ENCODE results near the gene ZNF277.

- TF ChIP-seq, protein P1, sequence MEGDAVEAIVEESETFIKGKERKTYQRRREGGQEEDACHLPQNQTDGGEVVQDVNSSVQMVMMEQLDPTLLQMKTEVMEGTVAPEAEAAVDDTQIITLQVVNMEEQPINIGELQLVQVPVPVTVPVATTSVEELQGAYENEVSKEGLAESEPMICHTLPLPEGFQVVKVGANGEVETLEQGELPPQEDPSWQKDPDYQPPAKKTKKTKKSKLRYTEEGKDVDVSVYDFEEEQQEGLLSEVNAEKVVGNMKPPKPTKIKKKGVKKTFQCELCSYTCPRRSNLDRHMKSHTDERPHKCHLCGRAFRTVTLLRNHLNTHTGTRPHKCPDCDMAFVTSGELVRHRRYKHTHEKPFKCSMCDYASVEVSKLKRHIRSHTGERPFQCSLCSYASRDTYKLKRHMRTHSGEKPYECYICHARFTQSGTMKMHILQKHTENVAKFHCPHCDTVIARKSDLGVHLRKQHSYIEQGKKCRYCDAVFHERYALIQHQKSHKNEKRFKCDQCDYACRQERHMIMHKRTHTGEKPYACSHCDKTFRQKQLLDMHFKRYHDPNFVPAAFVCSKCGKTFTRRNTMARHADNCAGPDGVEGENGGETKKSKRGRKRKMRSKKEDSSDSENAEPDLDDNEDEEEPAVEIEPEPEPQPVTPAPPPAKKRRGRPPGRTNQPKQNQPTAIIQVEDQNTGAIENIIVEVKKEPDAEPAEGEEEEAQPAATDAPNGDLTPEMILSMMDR (IDR thresholded peaks at IDR 0.05) = no peak
- no peak for TF ChIP-seq POLR2A (IDR thresholded peaks at IDR 0.05)
Measured at GRCh38 chr7:112211348-112211907, 4.9 kb downstream of the ZNF277 start.
